Measurements from ENCODE around the gene AWAT2. TPM values are rescaled to one million over a fixed set of nuclear protein-coding genes. Genes with fewer than 3 reads are reported as not detected.

The AWAT2 gene
- total RNA-seq, 1 donor from 2014 or later = not detected

GRCh38 chrX:70052895-70053615 is 3.3 kb upstream of the AWAT2 start:
- Mint-ChIP-seq H3K4me1 (ENCODE audit: low read depth) (peaks cover 5% of the 10 kb centered on the region), H3K4me3 (ENCODE audit: unreplicated experiment) (no peak overlapping the region), H3K27ac (ENCODE audit: unreplicated experiment) (no peak overlapping the region), H3K9me3 (ENCODE audit: low read depth) (peaks cover 22% of the 10 kb centered on the region), H3K36me3 (ENCODE audit: low read depth) (no peaks in the 10 kb centered on the region), H3K27me3 (ENCODE audit: low read depth) (no peaks in the 10 kb centered on the region)
- DNase-seq (ENCODE audit: low spot score) = no peak
- no peak for TF ChIP-seq CTCF (IDR thresholded peaks at IDR 0.05)

- Mint-ChIP-seq H3K4me1 (ENCODE audit: low read depth) (peaks cover 23% of the 10 kb centered on the region), H3K27me3 (ENCODE audit: low read depth) (no peaks in the 10 kb centered on the region), H3K4me3 (ENCODE audit: unreplicated experiment) (no peak overlapping the region), H3K27ac (ENCODE audit: unreplicated experiment) (no peak overlapping the region), H3K36me3 (ENCODE audit: low read depth) (no peaks in the 10 kb centered on the region), H3K9me3 (ENCODE audit: low read depth) (peaks cover 21% of the 10 kb centered on the region)
- DNase-seq (ENCODE audit: low spot score) = no peak
- no peak for TF ChIP-seq CTCF (IDR thresholded peaks at IDR 0.05)
Observed at GRCh38 chrX:70049406-70049805, 332 bp downstream of the AWAT2 start.

- no peak overlapping the region for H3K4me3 Mint-ChIP-seq (ENCODE audit: unreplicated experiment)
- no peak for TF ChIP-seq CTCF (IDR thresholded peaks at IDR 0.05)
- H3K9me3 Mint-ChIP-seq (ENCODE audit: low read depth) = peaks cover 19% of the 10 kb centered on the region
- H3K27me3 Mint-ChIP-seq (ENCODE audit: low read depth) = no peaks in the 10 kb centered on the region
- no peaks in the 10 kb centered on the region for H3K36me3 Mint-ChIP-seq (ENCODE audit: low read depth)
- no peak overlapping the region for H3K27ac Mint-ChIP-seq (ENCODE audit: unreplicated experiment)
- peaks cover 26% of the 10 kb centered on the region for H3K4me1 Mint-ChIP-seq (ENCODE audit: low read depth)
- no peak for DNase-seq (ENCODE audit: low spot score)
Observed at GRCh38 chrX:70046978-70047377, 2.8 kb downstream of the AWAT2 start.

- peaks cover 16% of the 10 kb centered on the region for H3K9me3 Mint-ChIP-seq (ENCODE audit: low read depth)
- H3K4me1 Mint-ChIP-seq (ENCODE audit: low read depth) = peaks cover 26% of the 10 kb centered on the region
- peak overlapping the region; percentile 47 for H3K27ac Mint-ChIP-seq (ENCODE audit: unreplicated experiment)
- no peak for TF ChIP-seq CTCF (IDR thresholded peaks at IDR 0.05)
- H3K36me3 Mint-ChIP-seq (ENCODE audit: low read depth) = no peaks in the 10 kb centered on the region
- H3K4me3 Mint-ChIP-seq (ENCODE audit: unreplicated experiment) = no peak overlapping the region
- no peak for DNase-seq (ENCODE audit: low spot score)
- no peaks in the 10 kb centered on the region for H3K27me3 Mint-ChIP-seq (ENCODE audit: low read depth)
Observed at GRCh38 chrX:70044541-70045245, 5.0 kb downstream of the AWAT2 start.

- Mint-ChIP-seq H3K4me3 (ENCODE audit: unreplicated experiment) (no peak overlapping the region), H3K4me1 (ENCODE audit: low read depth) (peaks cover 26% of the 10 kb centered on the region), H3K27me3 (ENCODE audit: low read depth) (no peaks in the 10 kb centered on the region), H3K27ac (ENCODE audit: unreplicated experiment) (no peak overlapping the region), H3K9me3 (ENCODE audit: low read depth) (peaks cover 18% of the 10 kb centered on the region), H3K36me3 (ENCODE audit: low read depth) (no peaks in the 10 kb centered on the region)
- no peak for TF ChIP-seq CTCF (IDR thresholded peaks at IDR 0.05)
- DNase-seq (ENCODE audit: low spot score) = no peak
Observed at GRCh38 chrX:70043685-70044084, 6.1 kb downstream of the AWAT2 start.
